HUES64 (cell line): Measurements from ENCODE around the gene SPX.

Source experiments
- H3K27ac ChIP-seq: 2 replicates; pipeline ENCODE4 v1.7.0; 2013; ENCODE audit warnings: low read depth, low read length, inconsistent platforms
- H3K27me3 ChIP-seq: 2 replicates; pipeline ENCODE4 v1.6.1; 2013; ENCODE audit warnings: mild to moderate bottlenecking, low read length; ENCODE audit not compliant: insufficient read depth
- H3K36me3 ChIP-seq: 2 replicates; pipeline ENCODE4 v1.6.1; 2013; ENCODE audit warnings: mild to moderate bottlenecking, low read length; ENCODE audit not compliant: insufficient read depth
- H3K4me1 ChIP-seq: 2 replicates; pipeline ENCODE4 v1.6.1; 2013; ENCODE audit warnings: mild to moderate bottlenecking, low read length, moderate library complexity; ENCODE audit not compliant: insufficient read depth
- H3K4me3 ChIP-seq: 2 replicates; pipeline ENCODE4 v1.5.1; 2013; ENCODE audit warnings: mild to moderate bottlenecking, low read length, moderate library complexity
- H3K9ac ChIP-seq: 2 replicates; pipeline ENCODE4 v1.6.1; 2013; ENCODE audit warnings: mild to moderate bottlenecking, low read depth, low read length
- H3K9me3 ChIP-seq: 2 replicates; pipeline ENCODE4 v1.6.1; 2013; ENCODE audit warnings: low read depth, low read length; ENCODE audit not compliant: insufficient read depth
- WGBS: fragments of 150-250, 120-280 bp; methylation state at CpG from one replicate; pipeline ENCODE4 v1.1.7; 2013; ENCODE audit warnings: missing lambda C conversion rate; 5-methylcytosine and 5-hydroxymethylcytosine counted together

Gene SPX

DNA sequence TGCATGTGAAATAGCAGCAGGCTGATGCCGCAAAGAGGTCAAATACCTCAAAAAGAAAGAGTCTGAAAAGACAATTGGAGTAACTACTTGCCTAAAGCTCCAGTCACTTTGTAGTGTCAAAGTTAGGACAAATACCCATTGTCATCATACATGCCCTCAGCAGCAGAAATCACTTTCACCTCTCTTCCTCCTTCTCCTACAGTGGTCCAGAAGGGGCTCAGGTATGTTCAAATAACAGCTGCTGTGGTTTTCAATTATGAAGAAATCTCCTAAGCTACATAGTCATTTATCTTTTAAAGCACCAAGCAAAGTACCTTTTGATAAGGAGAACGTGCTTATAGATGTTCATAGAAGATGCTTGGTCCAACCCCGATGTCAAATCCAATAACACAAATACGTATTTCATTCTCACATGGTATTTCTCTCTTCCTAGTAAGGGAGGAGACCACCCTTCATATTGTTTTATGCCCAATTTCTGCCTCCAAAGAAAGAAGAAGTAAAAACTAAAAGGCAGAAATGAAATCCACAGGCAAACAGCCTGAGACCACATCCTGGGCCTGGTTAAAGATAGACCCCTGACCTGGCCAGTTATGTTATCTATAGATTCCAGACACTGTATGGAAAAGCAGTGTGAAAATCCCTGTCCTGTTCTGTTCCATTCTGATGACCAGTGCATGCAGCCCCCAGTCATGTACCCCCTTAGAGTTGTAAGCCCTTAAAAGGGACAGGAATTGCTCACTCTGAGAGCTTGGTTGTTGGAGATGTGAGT, 54.8 kb downstream of the SPX start:
- Histone ChIP-seq H3K27me3 (no peaks in the 10 kb centered on the region), H3K27ac (no peak overlapping the region), H3K9ac (no peak overlapping the region), H3K4me1 (no peaks in the 10 kb centered on the region), H3K4me3 (no peak overlapping the region), H3K9me3 (no peaks in the 10 kb centered on the region), H3K36me3 (no peaks in the 10 kb centered on the region)
- WGBS = 94% methylated on average over 4 of the region's 4 CpGs
